ENCODE results near the gene CDH13. TPM values are rescaled to one million over a fixed set of nuclear protein-coding genes. Genes with fewer than 3 reads are reported as not detected.

CDH13 gene
- polyA plus RNA-seq, 3 donors, result 1.0 to 7.7 (median 2.8) TPM

GRCh38 chr16:83510906-83511305 is 884.1 kb downstream of the CDH13 start:
- WGBS, 3 donors, result 90 to 93% (median 92%) methylated on average over 12 of the region's 12 CpGs
- H3K27ac ChIP-seq (ENCODE audit: low read depth, low read length), result no peak overlapping the region

GRCh38 chr16:83513008-83513755 is 886.4 kb downstream of the CDH13 start:
- whole genome bisulfite sequencing, 3 donors, result 64 to 77% (median 73%) methylated on average over 8 of the region's 8 CpGs
- no peak overlapping the region for H3K27ac ChIP-seq (ENCODE audit: low read depth, low read length)

GRCh38 chr16:83515395-83515794 is 888.6 kb downstream of the CDH13 start:
- no peak overlapping the region for H3K27ac ChIP-seq (ENCODE audit: low read depth, low read length)
- WGBS, 3 donors, result 55 to 67% (median 65%) methylated on average over 2 of the region's 2 CpGs

GRCh38 chr16:83516931-83517330 is 890.2 kb downstream of the CDH13 start:
- no peak overlapping the region for H3K27ac ChIP-seq (ENCODE audit: low read depth, low read length)
- WGBS, 3 donors, result 53 to 78% (median 75%) methylated on average over 2 of the region's 2 CpGs

DNA sequence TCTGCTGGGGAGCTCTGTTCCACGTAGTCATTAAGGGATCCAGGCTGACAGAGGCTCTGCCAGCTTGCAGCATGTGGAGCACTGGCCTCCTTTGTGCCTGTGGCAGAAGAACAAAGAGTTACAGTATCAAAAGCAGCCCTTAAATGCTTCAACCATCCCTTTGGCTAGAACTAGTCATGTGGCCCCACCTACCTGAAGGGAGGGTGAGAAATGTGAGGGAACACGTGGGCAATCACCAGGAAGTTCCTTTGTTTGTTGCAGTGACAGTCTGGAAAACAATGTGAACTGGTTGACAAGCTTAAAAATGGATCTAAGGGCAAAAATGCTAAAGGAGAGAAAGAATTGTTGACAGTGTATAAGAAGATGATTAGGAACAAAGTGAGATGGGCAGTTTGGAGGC is 890.6 kb downstream of the CDH13 start:
- H3K27ac ChIP-seq (ENCODE audit: low read depth, low read length), result no peak overlapping the region
- 33 to 58% (median 48%) methylated on average over 2 of the region's 2 CpGs for WGBS, 3 donors

DNA sequence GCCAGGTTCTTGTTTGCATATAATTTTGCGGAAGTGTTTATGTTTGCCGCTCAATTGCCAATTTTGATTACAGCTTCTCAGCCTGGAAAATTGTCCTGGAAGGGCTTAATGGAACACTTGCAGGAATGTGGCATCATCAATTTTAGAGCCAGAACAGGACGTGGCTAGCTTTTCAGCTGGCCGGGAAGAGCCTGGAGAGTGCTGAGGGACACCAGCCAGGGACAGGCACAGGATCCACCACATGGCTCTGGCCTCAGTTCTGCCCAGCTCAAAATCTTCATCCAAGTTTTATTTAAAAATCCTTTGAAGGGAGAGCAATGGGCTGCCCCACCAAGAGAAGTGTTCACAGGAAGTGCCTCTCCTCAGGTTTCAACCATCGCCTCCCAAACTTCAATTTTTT is 893.8 kb downstream of the CDH13 start:
- 71 to 80% (median 71%) methylated on average over 5 of the region's 5 CpGs for WGBS, 3 donors
- H3K27ac ChIP-seq (ENCODE audit: low read depth, low read length), result no peak overlapping the region

GRCh38 chr16:83530293-83530692 is 903.5 kb downstream of the CDH13 start:
- H3K27ac ChIP-seq (ENCODE audit: low read depth, low read length), result no peak overlapping the region
- WGBS, 3 donors, result 79 to 83% (median 79%) methylated on average over 3 of the region's 3 CpGs

GRCh38 chr16:83532634-83533033 is 905.9 kb downstream of the CDH13 start:
- WGBS, 3 donors, result 82 to 90% (median 87%) methylated on average over 12 of the region's 12 CpGs
- no peak overlapping the region for H3K27ac ChIP-seq (ENCODE audit: low read depth, low read length)

DNA sequence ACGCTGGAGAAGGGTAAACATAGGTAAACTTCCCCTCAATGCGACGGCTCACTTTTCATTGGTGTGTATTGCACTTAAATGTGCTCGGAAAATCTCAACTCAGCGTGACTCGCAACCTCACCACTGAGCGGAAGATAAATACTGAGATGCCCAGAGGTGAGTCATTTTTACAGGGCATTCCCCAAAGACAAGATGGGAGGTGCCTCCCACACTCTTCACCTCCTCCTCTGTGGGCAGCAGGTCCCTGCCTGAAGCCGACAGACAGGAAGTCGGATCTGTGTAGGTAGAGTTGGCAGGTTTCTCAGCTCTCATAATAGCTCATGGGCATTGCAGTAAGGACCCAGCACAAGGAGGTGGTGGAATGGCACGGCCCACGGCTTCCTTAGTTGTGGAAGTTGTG is 906.4 kb downstream of the CDH13 start:
- 79 to 84% (median 82%) methylated on average over 11 of the region's 11 CpGs for WGBS, 3 donors
- no peak overlapping the region for H3K27ac ChIP-seq (ENCODE audit: low read depth, low read length)

DNA sequence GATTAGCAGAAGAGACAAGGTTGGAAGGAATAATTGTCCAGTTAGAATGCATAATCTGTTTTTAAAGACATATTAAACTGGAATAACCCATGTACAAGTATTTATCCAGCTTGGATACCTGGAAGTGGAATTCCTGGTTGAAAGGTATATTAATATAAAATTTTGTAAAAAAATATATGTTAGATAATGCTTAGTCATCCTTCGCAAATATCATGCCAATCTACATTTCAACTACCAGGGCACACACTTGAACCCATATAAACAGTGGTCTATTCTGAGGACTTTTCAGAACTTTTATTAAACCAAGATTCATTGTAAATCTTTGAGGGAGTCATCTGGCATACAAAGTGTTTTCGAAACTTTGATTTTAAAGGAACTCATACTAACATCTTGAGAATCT is 911.9 kb downstream of the CDH13 start:
- no peak overlapping the region for H3K27ac ChIP-seq (ENCODE audit: low read depth, low read length)
- WGBS, 3 donors, result 69 to 94% (median 94%) methylated on average over 2 of the region's 2 CpGs

DNA sequence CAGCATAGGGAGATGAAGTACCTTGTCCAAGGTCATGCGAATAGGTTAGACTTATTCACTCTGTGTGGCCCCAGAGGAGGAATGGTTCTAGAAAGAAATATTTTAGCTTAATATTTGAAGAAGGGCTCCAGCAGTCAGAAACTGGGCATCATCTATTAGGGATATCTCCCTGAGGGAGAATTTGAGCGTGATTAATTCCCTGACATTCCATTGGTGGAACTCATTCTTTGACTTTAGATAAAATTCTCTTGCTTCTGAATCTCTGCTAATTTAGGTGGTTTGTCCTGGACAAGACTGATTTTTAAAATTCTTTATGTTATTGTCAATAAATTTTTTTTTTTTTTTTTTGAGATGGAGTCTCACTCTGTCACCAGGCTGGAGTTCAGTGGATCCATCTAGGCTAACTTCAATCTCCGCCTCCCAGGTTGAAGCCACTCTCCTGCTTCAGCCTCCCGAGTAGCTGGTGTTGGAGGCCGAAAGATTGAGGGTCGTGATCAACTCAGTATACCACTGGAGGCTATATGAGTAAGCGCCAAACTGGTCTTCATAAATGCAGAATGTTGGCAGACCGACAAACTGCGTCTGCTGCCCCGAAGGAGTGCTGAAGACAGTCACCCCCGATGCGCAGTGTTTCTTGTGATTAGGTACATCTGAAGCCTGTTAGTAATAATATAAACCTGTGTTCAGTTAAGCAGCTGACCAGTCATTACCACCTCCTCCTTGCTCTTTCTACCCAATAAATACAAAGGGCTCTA is 913.1 kb downstream of the CDH13 start:
- no peak overlapping the region for H3K27ac ChIP-seq (ENCODE audit: low read depth, low read length)
- 84 to 89% (median 87%) methylated on average over 12 of the region's 12 CpGs for WGBS, 3 donors

DNA sequence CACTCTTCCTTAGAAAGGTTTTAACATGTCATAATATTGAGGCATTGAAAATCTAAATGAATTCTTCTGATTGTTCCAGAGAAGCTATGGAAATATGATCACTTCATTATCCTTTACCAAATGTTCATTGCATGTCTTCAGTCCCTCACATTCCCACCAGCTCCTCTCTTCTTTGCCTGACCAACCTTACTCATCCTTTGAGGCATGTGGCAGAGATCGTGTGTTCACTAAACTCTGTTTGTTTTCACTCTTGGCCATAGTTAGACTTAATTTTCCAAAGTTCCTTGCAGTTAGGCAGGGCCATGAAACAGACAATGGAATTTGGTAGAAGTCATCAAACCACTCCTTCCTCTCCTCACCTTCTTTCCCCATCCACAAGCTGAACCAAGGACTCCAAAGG is 914.5 kb downstream of the CDH13 start:
- H3K27ac ChIP-seq (ENCODE audit: low read depth, low read length), result no peak overlapping the region
- 62 to 88% (median 68%) methylated on average over 1 of the region's 1 CpG for WGBS, 3 donors

- no peak overlapping the region for H3K27ac ChIP-seq (ENCODE audit: low read depth, low read length)
- WGBS, 3 donors, result 60 to 74% (median 67%) methylated on average over 5 of the region's 5 CpGs
These were observed 915.7 kb downstream of the CDH13 start for GRCh38 chr16:83542491-83542890.

DNA sequence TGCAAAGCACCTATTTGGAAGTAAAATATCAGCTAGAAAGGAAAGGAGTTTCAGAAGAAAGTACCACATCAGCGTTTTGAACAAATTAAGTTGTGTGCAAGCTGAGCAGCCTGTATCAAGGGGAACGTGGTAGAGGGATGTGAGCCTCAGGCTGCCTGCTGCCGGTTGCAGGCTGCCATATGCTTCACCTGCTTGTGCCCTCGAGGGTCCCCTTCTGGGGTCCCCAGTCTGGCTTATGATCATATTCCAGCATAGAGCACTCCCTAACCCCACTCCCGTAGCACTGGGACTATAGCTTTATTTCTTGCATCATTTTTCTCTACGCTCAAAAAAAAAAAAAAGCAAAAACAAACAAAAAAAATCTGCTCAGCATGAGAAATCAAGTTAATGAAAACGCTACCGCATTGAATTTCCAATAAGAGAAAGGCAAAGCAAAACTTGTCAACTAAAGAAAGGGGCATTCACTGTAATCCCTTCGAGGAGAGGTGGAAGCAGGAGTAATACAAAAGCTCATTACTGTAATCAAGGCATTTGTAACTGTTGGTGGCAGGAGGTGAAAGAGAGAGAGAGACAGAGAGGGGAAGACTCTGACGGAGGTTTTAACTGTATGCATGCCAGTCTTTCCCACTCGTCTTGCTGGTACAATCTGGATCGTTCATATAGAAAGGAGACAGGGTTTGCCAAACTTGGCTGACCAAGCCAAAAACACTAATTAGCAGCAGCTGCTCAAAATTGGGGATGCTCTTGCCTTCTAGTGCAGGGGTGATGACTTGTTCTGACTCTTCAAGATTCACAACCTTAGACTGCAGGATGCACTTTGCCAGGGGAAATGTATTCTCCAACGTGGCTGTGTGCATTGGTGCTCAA is 922.8 kb downstream of the CDH13 start:
- 42 to 73% (median 63%) methylated on average over 13 of the region's 13 CpGs for WGBS, 3 donors
- H3K27ac ChIP-seq (ENCODE audit: low read depth, low read length), result no peak overlapping the region

DNA sequence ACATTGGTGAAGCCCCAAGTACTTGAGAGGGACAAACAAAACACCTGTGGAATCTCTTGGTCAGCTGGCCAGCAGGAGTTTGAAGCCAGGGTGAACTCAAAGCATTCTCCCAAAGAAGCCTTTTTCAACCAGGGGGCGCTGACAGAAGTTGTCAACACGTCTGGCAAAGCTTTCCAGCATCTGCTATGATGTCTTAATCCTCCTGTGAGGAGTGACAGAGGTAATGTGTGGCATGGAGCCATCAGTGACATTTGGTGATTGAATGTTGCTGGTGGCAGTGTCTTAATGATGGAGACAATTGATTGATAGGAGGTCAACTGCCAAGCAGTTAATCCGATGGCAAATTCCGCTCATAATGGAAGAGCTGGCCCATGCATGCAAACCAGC is 923.4 kb downstream of the CDH13 start:
- H3K27ac ChIP-seq (ENCODE audit: low read depth, low read length), result no peak overlapping the region
- 51 to 68% (median 67%) methylated on average over 4 of the region's 4 CpGs for WGBS, 3 donors

DNA sequence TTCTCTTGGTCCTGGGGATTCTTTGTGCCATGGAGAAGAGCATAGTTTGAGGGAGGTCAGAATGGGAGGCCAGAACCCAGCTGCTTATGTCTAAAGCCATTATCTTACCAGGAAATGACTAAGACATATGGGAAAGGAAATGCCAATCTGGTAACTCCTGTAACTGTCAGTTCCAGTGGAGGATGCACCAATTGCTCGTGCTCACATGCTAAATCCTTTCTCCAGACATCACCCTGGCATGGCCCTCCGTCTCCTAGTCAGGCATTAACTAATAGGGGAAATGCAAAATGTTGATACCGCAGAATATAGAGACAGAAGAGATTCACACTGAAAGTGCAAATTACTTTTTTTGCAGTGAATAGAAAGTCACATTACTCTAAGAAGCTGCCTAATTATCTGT is 925.5 kb downstream of the CDH13 start:
- WGBS, 3 donors, result 56 to 66% (median 63%) methylated on average over 3 of the region's 3 CpGs
- H3K27ac ChIP-seq (ENCODE audit: low read depth, low read length), result no peak overlapping the region

DNA sequence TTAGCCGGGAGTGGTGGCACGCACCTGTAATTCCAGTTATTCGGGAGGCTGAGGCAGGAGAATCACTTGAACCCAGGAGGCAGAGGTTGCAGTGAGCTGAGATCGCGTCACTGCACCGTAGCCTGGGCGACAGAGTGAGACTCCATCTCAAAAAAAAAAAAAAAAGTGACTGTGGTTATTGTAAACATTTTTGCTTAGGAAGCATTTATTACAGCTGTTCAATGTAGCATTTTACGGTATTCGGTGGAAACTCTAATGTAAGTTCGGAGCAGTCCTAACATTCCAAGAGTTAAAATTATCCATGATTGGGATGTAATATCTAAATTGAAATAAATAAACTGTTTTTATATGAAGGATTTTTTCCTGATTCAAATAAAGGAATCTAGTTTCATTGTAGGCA is 926.2 kb downstream of the CDH13 start:
- WGBS, 3 donors, result 87 to 96% (median 92%) methylated on average over 6 to 9 of the region's 10 CpGs
- H3K27ac ChIP-seq (ENCODE audit: low read depth, low read length), result no peak overlapping the region

GRCh38 chr16:83554096-83554495 is 927.3 kb downstream of the CDH13 start:
- no peak overlapping the region for H3K27ac ChIP-seq (ENCODE audit: low read depth, low read length)
- WGBS, 3 donors, result 41 to 49% (median 43%) methylated on average over 3 of the region's 3 CpGs

DNA sequence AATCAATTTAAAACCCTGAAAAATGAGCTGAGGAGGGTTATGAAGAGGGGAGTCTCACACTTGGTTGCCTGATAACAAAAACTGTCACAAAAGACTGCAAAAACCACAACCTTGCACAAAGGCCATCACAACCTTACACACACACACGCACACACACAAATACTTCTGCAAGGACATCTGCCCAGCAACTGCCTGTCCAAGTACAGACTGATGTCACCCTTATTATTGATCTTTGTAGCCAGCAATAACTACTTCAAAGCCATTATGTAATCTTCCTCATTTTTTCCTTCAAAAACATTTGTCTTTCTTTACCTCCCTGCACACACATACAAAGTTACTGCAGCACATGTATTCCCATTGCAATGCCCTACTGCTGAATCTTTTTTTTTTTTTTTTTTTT is 927.8 kb downstream of the CDH13 start:
- no peak overlapping the region for H3K27ac ChIP-seq (ENCODE audit: low read depth, low read length)
- 62 to 93% (median 86%) methylated on average over 1 of the region's 1 CpG for WGBS, 3 donors
